CD14-positive monocyte (primary cell): ENCODE measurements around the gene PELO. TPM values are rescaled to one million over a fixed set of nuclear protein-coding genes. Genes with fewer than 3 reads are reported as not detected.

Experiments
- DNase-seq, 3 donors: peaks; one replicate each; pipeline ENCODE4 v3.0.0-alpha.2; 2011 to 2022
- H2AFZ ChIP-seq: 2 replicates; pipeline ENCODE4 v1.6.0; 2012; ENCODE audit warnings: mild to moderate bottlenecking, low read depth, low read length, inconsistent platforms; ENCODE audit not compliant: insufficient read depth, poor library complexity, severe bottlenecking
- H3K27ac ChIP-seq, 2 donors: 1 replicate in 1 of 2; 2 replicates in 1 of 2; pipeline ENCODE4 v1.5.1; 2012 to 2013; ENCODE audit warnings: low read length in 2 of 2, control low read depth in 1 of 2, inconsistent platforms in 1 of 2, low read depth in 1 of 2, mild to moderate bottlenecking in 1 of 2
- H3K27me3 ChIP-seq, 2 donors: one replicate each; pipeline versions ENCODE4 v1.6.0 to v1.6.1; 2011 to 2013; ENCODE audit warnings: low read length in 2 of 2; ENCODE audit not compliant: control insufficient read depth in 2 of 2, insufficient read depth in 2 of 2
- H3K36me3 ChIP-seq, 2 donors: replicated peaks in 1 of 2; 1 replicate in 1 of 2; 2 replicates in 1 of 2; pipeline versions ENCODE4 v1.5.1 to v1.6.1; 2012 to 2013; ENCODE audit warnings: low read length in 2 of 2, control low read depth in 1 of 2, inconsistent platforms in 1 of 2, mild to moderate bottlenecking in 1 of 2; ENCODE audit not compliant: insufficient read depth in 2 of 2, control insufficient read depth in 1 of 2
- H3K4me1 ChIP-seq, 2 donors: 1 replicate in 1 of 2; 2 replicates in 1 of 2; pipeline versions ENCODE4 v1.5.1 to v1.6.1; 2012 to 2013; ENCODE audit warnings: low read length in 2 of 2, control low read depth in 1 of 2, inconsistent platforms in 1 of 2, mild to moderate bottlenecking in 1 of 2, moderate library complexity in 1 of 2; ENCODE audit not compliant: insufficient read depth in 2 of 2, control insufficient read depth in 1 of 2
- H3K4me2 ChIP-seq: replicated peaks from 2 replicates; pipeline ENCODE3; 2012; ENCODE audit warnings: low read length, moderate library complexity, mild to moderate bottlenecking; ENCODE audit not compliant: poor library complexity, severe bottlenecking; ENCODE audit errors: extremely low read depth
- H3K4me3 ChIP-seq, 3 experiments: fragments of 200-600 bp in 1 of 3; sonication (generic) in 1 of 3; replicated peaks in 1 of 3; 1 replicate in 2 of 3; 2 replicates in 1 of 3; pipeline ENCODE4 v1.5.1; 2011 to 2013; ENCODE audit warnings: low read length in 3 of 3, mild to moderate bottlenecking in 3 of 3, control low read depth in 2 of 3, low read depth in 2 of 3, inconsistent platforms in 1 of 3, moderate library complexity in 1 of 3
- H3K79me2 ChIP-seq: 2 replicates; pipeline ENCODE4 v1.6.0; 2012; ENCODE audit warnings: mild to moderate bottlenecking, control low read depth, inconsistent platforms, low read length, moderate library complexity; ENCODE audit not compliant: insufficient read depth
- H3K9ac ChIP-seq: 2 replicates; pipeline ENCODE4 v1.6.0; 2017; ENCODE audit warnings: low read length, mild to moderate bottlenecking; ENCODE audit not compliant: insufficient read depth, poor library complexity, severe bottlenecking
- H3K9me3 ChIP-seq, 2 donors: replicated peaks in 1 of 2; 1 replicate in 1 of 2; 2 replicates in 1 of 2; pipeline versions ENCODE4 v1.5.1 to v1.6.1; 2012 to 2013; ENCODE audit warnings: low read length in 2 of 2, control low read depth in 1 of 2; ENCODE audit not compliant: control insufficient read depth in 1 of 2, insufficient read depth in 1 of 2
- H4K20me1 ChIP-seq: 2 replicates; pipeline ENCODE4 v1.6.0; 2012; ENCODE audit warnings: mild to moderate bottlenecking, low read length, control low read depth, moderate library complexity; ENCODE audit not compliant: insufficient read depth
- H3K27ac Mint-ChIP-seq, 7 donors: one replicate each; pipeline ENCODE4 v1.8.0; 2020; ENCODE audit warnings: mild to moderate bottlenecking in 7 of 7, mixed read lengths in 7 of 7, moderate library complexity in 6 of 7, inconsistent platforms in 2 of 7
- H3K27me3 Mint-ChIP-seq, 3 donors: one replicate each; pipeline ENCODE4 v1.8.0; 2021 to 2022; ENCODE audit warnings: low read depth in 3 of 3, mild to moderate bottlenecking in 3 of 3, mixed read lengths in 3 of 3, moderate library complexity in 3 of 3, inconsistent platforms in 1 of 3
- H3K36me3 Mint-ChIP-seq, 2 donors: one replicate each; pipeline ENCODE4 v1.8.0; 2020; ENCODE audit warnings: mixed read lengths in 2 of 2, inconsistent platforms in 1 of 2, mild to moderate bottlenecking in 1 of 2
- H3K4me1 Mint-ChIP-seq: one replicate; pipeline ENCODE4 v1.8.0; 2020; ENCODE audit warnings: mild to moderate bottlenecking, mixed read lengths
- H3K4me3 Mint-ChIP-seq, 2 donors: one replicate each; pipeline ENCODE4 v1.8.0; 2020; ENCODE audit warnings: mild to moderate bottlenecking in 2 of 2, mixed read lengths in 2 of 2, moderate library complexity in 1 of 2
- H3K9me3 Mint-ChIP-seq, 7 donors: one replicate each; pipeline ENCODE4 v1.8.0; 2020 to 2022; ENCODE audit warnings: mixed read lengths in 7 of 7, mild to moderate bottlenecking in 6 of 7, moderate library complexity in 6 of 7, inconsistent platforms in 2 of 7
- WGBS: methylation state at CpG from one replicate; pipeline ENCODE4 v1.1.5; 2013; ENCODE audit warnings: missing lambda C conversion rate; ENCODE audit not compliant: insufficient coverage; 5-methylcytosine and 5-hydroxymethylcytosine counted together
- intact Hi-C, 2 donors: fragments of 100-400 bp; cut with micrococcal nuclease; formaldehyde crosslinking; loops; one replicate each; pipeline versions ENCODE4 v1.15.0 to v1.15.1; 2023
- polyA plus RNA-seq, 3 donors: library from polyadenylated mRNA; depleted of rRNA in 1 of 3; unstranded in 2 of 3; stranded (reverse) in 1 of 3; fragments of 300-500 nt in 2 of 3; fragments of >200 nt in 1 of 3; fragmentation: Illumina TruSeq in 2 of 3; gene quantifications; 1 replicate in 2 of 3; 2 replicates in 1 of 3; pipeline ENCODE4 v1.2.3, GENCODE V29; 2012 to 2021
- TF ChIP-seq, protein P1 (sequence below): fragments of 200-600 bp; IDR thresholded peaks from one replicate; pipeline ENCODE4 v1.8.0; 2022; ENCODE audit warnings: antibody characterized with exemption, mild to moderate bottlenecking

Gene PELO
- polyA plus RNA-seq, 3 donors: 1.8 to 4.4 (median 2.1) TPM

GRCh38 chr5:52830650-52831049 lies 42.9 kb downstream of the PELO start:
- no CpG with 5 or more reads among the region's 2 CpGs for WGBS
- no peaks in the 10 kb centered on the region for H3K79me2 ChIP-seq
- H3K36me3 Mint-ChIP-seq: no peaks in the 10 kb centered on the region
- peaks cover 0 to 3% (median 1%) of the 10 kb centered on the region in 7 donors for H3K9me3 Mint-ChIP-seq
- H3K27me3 Mint-ChIP-seq: peaks cover 0 to 3% (median 1%) of the 10 kb centered on the region in 3 donors
- TF ChIP-seq, protein P1, sequence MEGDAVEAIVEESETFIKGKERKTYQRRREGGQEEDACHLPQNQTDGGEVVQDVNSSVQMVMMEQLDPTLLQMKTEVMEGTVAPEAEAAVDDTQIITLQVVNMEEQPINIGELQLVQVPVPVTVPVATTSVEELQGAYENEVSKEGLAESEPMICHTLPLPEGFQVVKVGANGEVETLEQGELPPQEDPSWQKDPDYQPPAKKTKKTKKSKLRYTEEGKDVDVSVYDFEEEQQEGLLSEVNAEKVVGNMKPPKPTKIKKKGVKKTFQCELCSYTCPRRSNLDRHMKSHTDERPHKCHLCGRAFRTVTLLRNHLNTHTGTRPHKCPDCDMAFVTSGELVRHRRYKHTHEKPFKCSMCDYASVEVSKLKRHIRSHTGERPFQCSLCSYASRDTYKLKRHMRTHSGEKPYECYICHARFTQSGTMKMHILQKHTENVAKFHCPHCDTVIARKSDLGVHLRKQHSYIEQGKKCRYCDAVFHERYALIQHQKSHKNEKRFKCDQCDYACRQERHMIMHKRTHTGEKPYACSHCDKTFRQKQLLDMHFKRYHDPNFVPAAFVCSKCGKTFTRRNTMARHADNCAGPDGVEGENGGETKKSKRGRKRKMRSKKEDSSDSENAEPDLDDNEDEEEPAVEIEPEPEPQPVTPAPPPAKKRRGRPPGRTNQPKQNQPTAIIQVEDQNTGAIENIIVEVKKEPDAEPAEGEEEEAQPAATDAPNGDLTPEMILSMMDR: no peak
- peaks cover 18% of the 10 kb centered on the region for H3K4me1 Mint-ChIP-seq
- H3K4me2 ChIP-seq: no peak overlapping the region
- H3K9me3 ChIP-seq: no peaks in the 10 kb centered on the region
- H3K27me3 ChIP-seq: no peaks in the 10 kb centered on the region
- no peak overlapping the region for H3K27ac ChIP-seq
- no peak overlapping the region for H2AFZ ChIP-seq
- no peak overlapping the region for H3K9ac ChIP-seq
- no peaks in the 10 kb centered on the region for H4K20me1 ChIP-seq
- no peak overlapping the region for H3K4me3 Mint-ChIP-seq
- H3K4me1 ChIP-seq: peaks cover 12 to 13% of the 10 kb centered on the region in 2 donors
- intact Hi-C loops: no loop called here
- DNase-seq: no peak
- no peak overlapping the region for H3K27ac Mint-ChIP-seq
- no peak overlapping the region for H3K4me3 ChIP-seq
- H3K36me3 ChIP-seq: no peaks in the 10 kb centered on the region

DNA sequence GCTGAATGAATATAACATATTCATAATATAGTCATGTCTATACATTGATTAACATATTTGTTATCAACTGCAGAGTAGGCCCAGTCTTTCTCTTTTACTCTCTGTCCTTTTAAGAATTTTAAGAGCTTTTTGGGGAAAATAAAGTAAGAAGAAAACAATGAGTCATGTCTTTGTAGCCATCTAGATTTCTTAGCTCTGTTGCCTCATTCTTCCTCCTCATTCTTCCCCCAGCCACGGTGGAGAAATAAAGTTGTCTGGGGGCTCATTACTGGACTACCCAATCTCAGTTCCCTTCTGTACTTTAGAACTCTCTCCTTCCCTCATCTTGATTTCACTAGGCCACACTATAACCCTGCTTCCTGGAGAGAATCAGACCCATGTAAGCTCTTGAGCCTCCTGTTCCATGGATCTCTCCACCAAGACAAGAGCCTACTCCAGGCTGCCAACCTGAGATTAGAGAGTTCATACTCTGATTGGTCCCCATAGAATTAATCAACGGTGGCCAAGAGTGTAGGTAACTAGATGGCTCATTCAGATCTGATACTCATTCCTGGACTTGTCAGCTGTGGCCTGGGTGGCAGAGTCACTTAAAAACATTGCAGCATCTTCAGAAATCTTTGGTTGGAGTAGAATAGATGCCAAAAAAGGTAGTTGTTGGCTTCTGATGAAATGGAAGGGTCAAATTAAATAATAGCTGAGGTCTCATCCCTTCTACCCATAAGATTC lies 44.2 kb downstream of the PELO start:
- Mint-ChIP-seq H3K36me3 (no peaks in the 10 kb centered on the region), H3K27me3 (peaks cover 0 to 3% (median 1%) of the 10 kb centered on the region in 3 donors), H3K4me1 (peaks cover 12% of the 10 kb centered on the region), H3K27ac (peak overlapping the region in 2 of 7 donors; percentile 19 to 55), H3K4me3 (no peak overlapping the region), H3K9me3 (peaks cover 0 to 3% (median 1%) of the 10 kb centered on the region in 7 donors)
- no peak overlapping the region for H3K9ac ChIP-seq
- no peak overlapping the region for H2AFZ ChIP-seq
- H3K4me1 ChIP-seq: peaks cover 4 to 6% of the 10 kb centered on the region in 2 donors
- H4K20me1 ChIP-seq: no peaks in the 10 kb centered on the region
- DNase-seq: peak in 2 of 3 donors; percentile 23 to 44
- intact Hi-C loops: no loop called here
- H3K27ac ChIP-seq: no peak overlapping the region
- H3K4me3 ChIP-seq: no peak overlapping the region
- 100% methylated on average over 1 of the region's 2 CpGs for WGBS
- H3K9me3 ChIP-seq: no peaks in the 10 kb centered on the region
- TF ChIP-seq, protein P1: no peak
- H3K4me2 ChIP-seq: no peak overlapping the region
- H3K27me3 ChIP-seq: no peaks in the 10 kb centered on the region
- no peaks in the 10 kb centered on the region for H3K36me3 ChIP-seq
- H3K79me2 ChIP-seq: no peaks in the 10 kb centered on the region
